ENCODE results near the gene ODF2.
"Not testable (repeated sequence)": the region's sequence is repeated elsewhere in the genome, so short reads cannot be mapped to it uniquely, and the experiment has no call there.

The ODF2 gene

GRCh38 chr9:128505414-128505765 lies 49.6 kb downstream of the ODF2 start:
- Mint-ChIP-seq H3K27ac (peak overlapping the region; percentile 97), H3K4me3 (peak overlapping the region; percentile 97), H3K27me3 (ENCODE audit: low read depth) (no peaks in the 10 kb centered on the region), H3K4me1 (ENCODE audit: low read depth) (peaks cover 17% of the 10 kb centered on the region), H3K9me3 (no peaks in the 10 kb centered on the region), H3K36me3 (ENCODE audit: low read depth) (peaks cover 14% of the 10 kb centered on the region)

GRCh38 chr9:128505906-128506305 lies 50.1 kb downstream of the ODF2 start:
- H3K9me3 Mint-ChIP-seq; H3K27me3 Mint-ChIP-seq (ENCODE audit: low read depth): not testable (repeated sequence)
- Mint-ChIP-seq H3K27ac (peak overlapping the region; percentile 31), H3K4me3 (peak overlapping the region; percentile 97), H3K4me1 (ENCODE audit: low read depth) (peaks cover 17% of the 10 kb centered on the region), H3K36me3 (ENCODE audit: low read depth) (peaks cover 14% of the 10 kb centered on the region)

GRCh38 chr9:128512820-128513219 lies 57.0 kb downstream of the ODF2 start:
- no peak overlapping the region for H3K27ac Mint-ChIP-seq
- no peaks in the 10 kb centered on the region for H3K9me3 Mint-ChIP-seq
- H3K27me3 Mint-ChIP-seq (ENCODE audit: low read depth), result no peaks in the 10 kb centered on the region
- H3K4me1 Mint-ChIP-seq (ENCODE audit: low read depth), result peaks cover 8% of the 10 kb centered on the region
- no peak overlapping the region for H3K4me3 Mint-ChIP-seq
- peaks cover 41% of the 10 kb centered on the region for H3K36me3 Mint-ChIP-seq (ENCODE audit: low read depth)

GRCh38 chr9:128521956-128522355 lies 66.2 kb downstream of the ODF2 start:
- peaks cover 2% of the 10 kb centered on the region for H3K4me1 Mint-ChIP-seq (ENCODE audit: low read depth)
- H3K27me3 Mint-ChIP-seq (ENCODE audit: low read depth), result no peaks in the 10 kb centered on the region
- H3K4me3 Mint-ChIP-seq, result no peak overlapping the region
- H3K27ac Mint-ChIP-seq, result no peak overlapping the region
- H3K9me3 Mint-ChIP-seq, result no peaks in the 10 kb centered on the region
- peaks cover 41% of the 10 kb centered on the region for H3K36me3 Mint-ChIP-seq (ENCODE audit: low read depth)

GRCh38 chr9:128523199-128523925 lies 67.6 kb downstream of the ODF2 start:
- peaks cover 33% of the 10 kb centered on the region for H3K36me3 Mint-ChIP-seq (ENCODE audit: low read depth)
- H3K4me1 Mint-ChIP-seq (ENCODE audit: low read depth), result no peaks in the 10 kb centered on the region
- H3K27me3 Mint-ChIP-seq (ENCODE audit: low read depth), result no peaks in the 10 kb centered on the region
- H3K27ac Mint-ChIP-seq, result no peak overlapping the region
- H3K9me3 Mint-ChIP-seq, result no peaks in the 10 kb centered on the region
- no peak overlapping the region for H3K4me3 Mint-ChIP-seq

GRCh38 chr9:128526720-128527119 lies 70.9 kb downstream of the ODF2 start:
- Mint-ChIP-seq H3K27me3 (ENCODE audit: low read depth) (no peaks in the 10 kb centered on the region), H3K4me1 (ENCODE audit: low read depth) (no peaks in the 10 kb centered on the region), H3K4me3 (no peak overlapping the region), H3K9me3 (no peaks in the 10 kb centered on the region), H3K27ac (no peak overlapping the region), H3K36me3 (ENCODE audit: low read depth) (peaks cover 31% of the 10 kb centered on the region)

- no peak overlapping the region for H3K27ac Mint-ChIP-seq
- H3K27me3 Mint-ChIP-seq (ENCODE audit: low read depth), result no peaks in the 10 kb centered on the region
Observed at GRCh38 chr9:128528445-128529160, 72.8 kb downstream of the ODF2 start.

GRCh38 chr9:128529191-128529590 lies 73.4 kb downstream of the ODF2 start:
- no peaks in the 10 kb centered on the region for H3K27me3 Mint-ChIP-seq (ENCODE audit: low read depth)
- H3K27ac Mint-ChIP-seq, result no peak overlapping the region
- peaks cover 30% of the 10 kb centered on the region for H3K36me3 Mint-ChIP-seq (ENCODE audit: low read depth)
- H3K4me3 Mint-ChIP-seq, result no peak overlapping the region
- H3K9me3 Mint-ChIP-seq, result no peaks in the 10 kb centered on the region
- no peaks in the 10 kb centered on the region for H3K4me1 Mint-ChIP-seq (ENCODE audit: low read depth)

More at GRCh38 chr9:128528445-128529160, 72.8 kb downstream of the ODF2 start:
- Mint-ChIP-seq H3K36me3 (ENCODE audit: low read depth) (peaks cover 24% of the 10 kb centered on the region), H3K4me3 (no peak overlapping the region), H3K4me1 (ENCODE audit: low read depth) (no peaks in the 10 kb centered on the region), H3K9me3 (no peaks in the 10 kb centered on the region)

GRCh38 chr9:128532581-128532980 lies 76.8 kb downstream of the ODF2 start:
- Mint-ChIP-seq H3K27me3 (ENCODE audit: low read depth) (no peaks in the 10 kb centered on the region), H3K36me3 (ENCODE audit: low read depth) (peaks cover 33% of the 10 kb centered on the region), H3K4me3 (no peak overlapping the region), H3K9me3 (no peaks in the 10 kb centered on the region), H3K4me1 (ENCODE audit: low read depth) (no peaks in the 10 kb centered on the region), H3K27ac (no peak overlapping the region)

GRCh38 chr9:128540634-128541360 lies 85.0 kb downstream of the ODF2 start:
- Mint-ChIP-seq H3K27me3 (ENCODE audit: low read depth) (no peaks in the 10 kb centered on the region), H3K27ac (no peak overlapping the region), H3K4me3 (no peak overlapping the region), H3K9me3 (no peaks in the 10 kb centered on the region), H3K4me1 (ENCODE audit: low read depth) (peaks cover 6% of the 10 kb centered on the region), H3K36me3 (ENCODE audit: low read depth) (peaks cover 60% of the 10 kb centered on the region)

- H3K36me3 Mint-ChIP-seq (ENCODE audit: low read depth), result peaks cover 22% of the 10 kb centered on the region
- no peak overlapping the region for H3K27ac Mint-ChIP-seq
- H3K9me3 Mint-ChIP-seq, result no peaks in the 10 kb centered on the region
- peaks cover 26% of the 10 kb centered on the region for H3K4me1 Mint-ChIP-seq (ENCODE audit: low read depth)
- no peak overlapping the region for H3K4me3 Mint-ChIP-seq
- H3K27me3 Mint-ChIP-seq (ENCODE audit: low read depth), result no peaks in the 10 kb centered on the region
Observed at GRCh38 chr9:128546504-128546903, 90.7 kb downstream of the ODF2 start.

GRCh38 chr9:128548876-128549275 lies 93.1 kb downstream of the ODF2 start:
- no peaks in the 10 kb centered on the region for H3K27me3 Mint-ChIP-seq (ENCODE audit: low read depth)
- no peak overlapping the region for H3K4me3 Mint-ChIP-seq
- H3K27ac Mint-ChIP-seq, result no peak overlapping the region

GRCh38 chr9:128550226-128550625 lies 94.4 kb downstream of the ODF2 start:
- Mint-ChIP-seq H3K27ac (peak overlapping the region; percentile 98), H3K36me3 (ENCODE audit: low read depth) (peaks cover 9% of the 10 kb centered on the region), H3K9me3 (no peaks in the 10 kb centered on the region), H3K4me3 (peak overlapping the region; percentile 55), H3K4me1 (ENCODE audit: low read depth) (peaks cover 31% of the 10 kb centered on the region), H3K27me3 (ENCODE audit: low read depth) (no peaks in the 10 kb centered on the region)

More at GRCh38 chr9:128548876-128549275, 93.1 kb downstream of the ODF2 start:
- Mint-ChIP-seq H3K4me1 (ENCODE audit: low read depth) (peaks cover 31% of the 10 kb centered on the region), H3K9me3 (no peaks in the 10 kb centered on the region), H3K36me3 (ENCODE audit: low read depth) (peaks cover 12% of the 10 kb centered on the region)
